HepG2 (cell line): ENCODE measurements around the gene VPS4A. TPM values are rescaled to one million over a fixed set of nuclear protein-coding genes. Genes with fewer than 3 reads are reported as not detected.

Experiments used
- CHD2 ChIP-seq: IDR thresholded peaks from 2 replicates; pipeline ENCODE4 v1.6.1; 2011; ENCODE audit warnings: low read depth, low read length, improper control_type of control experiment
- FOXM1 ChIP-seq: sonication (generic); formaldehyde crosslinking; IDR thresholded peaks from 2 replicates; pipeline ENCODE4 v1.5.0; 2020; ENCODE audit warnings: missing genetic modification reagents
- NR2F2 ChIP-seq: IDR thresholded peaks from 2 replicates; pipeline ENCODE4 v1.6.1; 2012; ENCODE audit warnings: low read depth, inconsistent platforms, borderline replicate concordance
- NR2F6 ChIP-seq, 2 experiments: IDR thresholded peaks; 2 replicates each; pipeline ENCODE4 v1.6.1; 2016; ENCODE audit warnings: antibody characterized with exemption in 1 of 2, mild to moderate bottlenecking in 1 of 2
- PHF20 ChIP-seq: sonication (generic); formaldehyde crosslinking; IDR thresholded peaks from 2 replicates; pipeline ENCODE4 v1.5.0; 2020; ENCODE audit warnings: mild to moderate bottlenecking, missing genetic modification reagents
- SOX5 ChIP-seq: IDR thresholded peaks from 2 replicates; pipeline ENCODE4 v1.6.1; 2016; ENCODE audit warnings: borderline replicate concordance
- ZFP36 ChIP-seq: fragments of 150-350 bp; IDR thresholded peaks from 2 replicates; pipeline ENCODE4 v1.6.1; 2018; ENCODE audit warnings: borderline replicate concordance, low read length, low read depth; ENCODE audit not compliant: partially characterized antibody
- ZNF337 ChIP-seq: sonication (generic); formaldehyde crosslinking; IDR thresholded peaks from 2 replicates; pipeline ENCODE4 v1.5.1; 2020; ENCODE audit warnings: missing genetic modification reagents, low read depth, mild to moderate bottlenecking, borderline replicate concordance
- ZNF766 ChIP-seq: sonication (generic); formaldehyde crosslinking; IDR thresholded peaks from 2 replicates; pipeline ENCODE4 v1.5.0; 2020; ENCODE audit warnings: missing genetic modification reagents, borderline replicate concordance
- polyA plus RNA-seq, 8 experiments: library from polyadenylated mRNA; depleted of rRNA in 3 of 8; stranded (reverse) in 7 of 8; unstranded in 1 of 8; fragments of >200 nt; fragmentation: Illumina TruSeq in 4 of 8; extraction: Trizol in 4 of 8; gene quantifications; 2 replicates each; pipeline versions ENCODE4 v1.2.1 to v1.2.3, GENCODE V29; 2011 to 2016; ENCODE audit warnings: low read depth in 4 of 8, missing spikeins in 1 of 8, mixed read lengths in 1 of 8; ENCODE audit not compliant: insufficient read depth in 1 of 8
- total RNA-seq, 5 experiments: library from RNA; depleted of rRNA; stranded (reverse); fragments of >200 nt; fragmentation: Illumina TruSeq; extraction: Trizol; gene quantifications; 2 replicates each; pipeline ENCODE4 v1.2.3, GENCODE V29; 2016; ENCODE audit warnings: low read depth in 1 of 5
- TF ChIP-seq, protein P1 (sequence below): sonication (generic); formaldehyde crosslinking; IDR thresholded peaks from 2 replicates; pipeline ENCODE4 v1.5.0; 2020; ENCODE audit warnings: missing genetic modification reagents
- TF ChIP-seq, protein P2 (sequence below): fragments of 450-650 bp; IDR thresholded peaks from 2 replicates; pipeline ENCODE4 v1.6.1; 2017
- TF ChIP-seq, protein P3 (sequence below): sonication (generic); formaldehyde crosslinking; IDR thresholded peaks from 2 replicates; pipeline ENCODE4 v1.4.0; 2020; ENCODE audit warnings: missing genetic modification reagents
- TF ChIP-seq, protein P4 (sequence below): IDR thresholded peaks from 2 replicates; pipeline ENCODE4 v1.6.1; 2016
- TF ChIP-seq, protein P5 (sequence below): sonication (generic); formaldehyde crosslinking; IDR thresholded peaks from 2 replicates; pipeline ENCODE4 v1.4.0; 2020; ENCODE audit warnings: missing genetic modification reagents
- TF ChIP-seq, protein P6 (sequence below): sonication (generic); formaldehyde crosslinking; conservative IDR thresholded peaks from 2 replicates; pipeline ENCODE4 v1.4.0; 2020; ENCODE audit warnings: missing genetic modification reagents

VPS4A gene
- total and polyA plus RNA-seq, 2 of the 13 experiments (the other 11 are each of a cell fraction or from before 2014, with no cell fraction given) = 13.2 to 27.9 TPM

DNA sequence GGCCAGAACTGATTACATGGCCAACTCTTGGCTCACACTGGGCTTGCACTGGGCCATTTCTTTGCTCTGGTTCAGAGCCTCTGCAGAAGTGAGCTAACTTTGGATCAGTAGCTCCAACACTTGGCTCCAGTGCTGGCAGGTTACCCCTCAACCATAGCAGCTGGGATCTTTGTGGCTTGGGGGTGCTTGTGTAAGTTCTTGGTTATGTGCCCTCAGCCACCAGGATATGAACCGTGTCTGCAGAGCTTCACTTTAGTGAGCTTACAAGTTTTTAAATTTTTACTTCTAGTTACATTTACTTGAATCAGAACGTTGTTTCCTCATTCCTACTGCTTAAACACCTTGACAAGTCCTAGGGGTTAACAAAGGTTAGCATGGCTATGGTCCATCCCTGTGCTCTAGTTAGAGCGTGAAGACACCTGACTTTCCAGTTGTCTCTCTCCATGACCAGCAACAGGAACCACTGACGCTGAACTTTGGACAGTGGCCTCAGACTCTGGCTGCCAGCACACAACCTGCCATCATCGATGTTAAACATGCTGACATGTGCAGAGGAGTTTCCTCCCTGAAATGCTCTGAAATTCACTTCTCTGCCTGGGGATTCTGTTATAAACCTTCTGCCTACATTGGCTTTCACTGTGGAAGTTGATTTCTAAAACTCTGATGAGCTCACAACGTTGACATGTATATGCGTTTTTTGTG is 15.2 kb downstream of the VPS4A start (continued):
- TF ChIP-seq, protein P1, sequence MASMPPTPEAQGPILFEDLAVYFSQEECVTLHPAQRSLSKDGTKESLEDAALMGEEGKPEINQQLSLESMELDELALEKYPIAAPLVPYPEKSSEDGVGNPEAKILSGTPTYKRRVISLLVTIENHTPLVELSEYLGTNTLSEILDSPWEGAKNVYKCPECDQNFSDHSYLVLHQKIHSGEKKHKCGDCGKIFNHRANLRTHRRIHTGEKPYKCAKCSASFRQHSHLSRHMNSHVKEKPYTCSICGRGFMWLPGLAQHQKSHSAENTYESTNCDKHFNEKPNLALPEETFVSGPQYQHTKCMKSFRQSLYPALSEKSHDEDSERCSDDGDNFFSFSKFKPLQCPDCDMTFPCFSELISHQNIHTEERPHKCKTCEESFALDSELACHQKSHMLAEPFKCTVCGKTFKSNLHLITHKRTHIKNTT (CRISPR knock-in tag) = no peak
- TF ChIP-seq CHD2 (no peak), NR2F2 (no peak), SOX5 (CRISPR knock-in tag) (peak; percentile 43; the same call in 1 of the 2 replicates), ZNF337 (CRISPR knock-in tag) (no peak), ZFP36 (no peak), NR2F6 (IDR thresholded peaks at IDR 0.05) (peak; percentile 53; the same call in 1 of the 2 replicates), NR2F6 (CRISPR knock-in tag; IDR thresholded peaks at IDR 0.05) (peak; percentile 80), ZNF766 (no peak), FOXM1 (CRISPR knock-in tag) (no peak), PHF20 (CRISPR knock-in tag) (0 out of 2 replicates have a peak, but pooled peaks have one; percentile 40)
- TF ChIP-seq, protein P2, sequence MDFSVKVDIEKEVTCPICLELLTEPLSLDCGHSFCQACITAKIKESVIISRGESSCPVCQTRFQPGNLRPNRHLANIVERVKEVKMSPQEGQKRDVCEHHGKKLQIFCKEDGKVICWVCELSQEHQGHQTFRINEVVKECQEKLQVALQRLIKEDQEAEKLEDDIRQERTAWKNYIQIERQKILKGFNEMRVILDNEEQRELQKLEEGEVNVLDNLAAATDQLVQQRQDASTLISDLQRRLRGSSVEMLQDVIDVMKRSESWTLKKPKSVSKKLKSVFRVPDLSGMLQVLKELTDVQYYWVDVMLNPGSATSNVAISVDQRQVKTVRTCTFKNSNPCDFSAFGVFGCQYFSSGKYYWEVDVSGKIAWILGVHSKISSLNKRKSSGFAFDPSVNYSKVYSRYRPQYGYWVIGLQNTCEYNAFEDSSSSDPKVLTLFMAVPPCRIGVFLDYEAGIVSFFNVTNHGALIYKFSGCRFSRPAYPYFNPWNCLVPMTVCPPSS = no peak
- TF ChIP-seq, protein P3, sequence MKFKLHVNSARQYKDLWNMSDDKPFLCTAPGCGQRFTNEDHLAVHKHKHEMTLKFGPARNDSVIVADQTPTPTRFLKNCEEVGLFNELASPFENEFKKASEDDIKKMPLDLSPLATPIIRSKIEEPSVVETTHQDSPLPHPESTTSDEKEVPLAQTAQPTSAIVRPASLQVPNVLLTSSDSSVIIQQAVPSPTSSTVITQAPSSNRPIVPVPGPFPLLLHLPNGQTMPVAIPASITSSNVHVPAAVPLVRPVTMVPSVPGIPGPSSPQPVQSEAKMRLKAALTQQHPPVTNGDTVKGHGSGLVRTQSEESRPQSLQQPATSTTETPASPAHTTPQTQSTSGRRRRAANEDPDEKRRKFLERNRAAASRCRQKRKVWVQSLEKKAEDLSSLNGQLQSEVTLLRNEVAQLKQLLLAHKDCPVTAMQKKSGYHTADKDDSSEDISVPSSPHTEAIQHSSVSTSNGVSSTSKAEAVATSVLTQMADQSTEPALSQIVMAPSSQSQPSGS (CRISPR knock-in tag) = peak; percentile 48; the same call in 1 of the 2 replicates
- TF ChIP-seq, protein P4, sequence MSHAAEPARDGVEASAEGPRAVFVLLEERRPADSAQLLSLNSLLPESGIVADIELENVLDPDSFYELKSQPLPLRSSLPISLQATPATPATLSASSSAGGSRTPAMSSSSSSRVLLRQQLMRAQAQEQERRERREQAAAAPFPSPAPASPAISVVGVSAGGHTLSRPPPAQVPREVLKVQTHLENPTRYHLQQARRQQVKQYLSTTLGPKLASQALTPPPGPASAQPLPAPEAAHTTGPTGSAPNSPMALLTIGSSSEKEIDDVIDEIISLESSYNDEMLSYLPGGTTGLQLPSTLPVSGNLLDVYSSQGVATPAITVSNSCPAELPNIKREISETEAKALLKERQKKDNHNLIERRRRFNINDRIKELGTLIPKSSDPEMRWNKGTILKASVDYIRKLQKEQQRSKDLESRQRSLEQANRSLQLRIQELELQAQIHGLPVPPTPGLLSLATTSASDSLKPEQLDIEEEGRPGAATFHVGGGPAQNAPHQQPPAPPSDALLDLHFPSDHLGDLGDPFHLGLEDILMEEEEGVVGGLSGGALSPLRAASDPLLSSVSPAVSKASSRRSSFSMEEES (CRISPR knock-in tag) = peak; percentile 76
- TF ChIP-seq, protein P5, sequence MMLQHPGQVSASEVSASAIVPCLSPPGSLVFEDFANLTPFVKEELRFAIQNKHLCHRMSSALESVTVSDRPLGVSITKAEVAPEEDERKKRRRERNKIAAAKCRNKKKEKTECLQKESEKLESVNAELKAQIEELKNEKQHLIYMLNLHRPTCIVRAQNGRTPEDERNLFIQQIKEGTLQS = no peak
- TF ChIP-seq, protein P6, sequence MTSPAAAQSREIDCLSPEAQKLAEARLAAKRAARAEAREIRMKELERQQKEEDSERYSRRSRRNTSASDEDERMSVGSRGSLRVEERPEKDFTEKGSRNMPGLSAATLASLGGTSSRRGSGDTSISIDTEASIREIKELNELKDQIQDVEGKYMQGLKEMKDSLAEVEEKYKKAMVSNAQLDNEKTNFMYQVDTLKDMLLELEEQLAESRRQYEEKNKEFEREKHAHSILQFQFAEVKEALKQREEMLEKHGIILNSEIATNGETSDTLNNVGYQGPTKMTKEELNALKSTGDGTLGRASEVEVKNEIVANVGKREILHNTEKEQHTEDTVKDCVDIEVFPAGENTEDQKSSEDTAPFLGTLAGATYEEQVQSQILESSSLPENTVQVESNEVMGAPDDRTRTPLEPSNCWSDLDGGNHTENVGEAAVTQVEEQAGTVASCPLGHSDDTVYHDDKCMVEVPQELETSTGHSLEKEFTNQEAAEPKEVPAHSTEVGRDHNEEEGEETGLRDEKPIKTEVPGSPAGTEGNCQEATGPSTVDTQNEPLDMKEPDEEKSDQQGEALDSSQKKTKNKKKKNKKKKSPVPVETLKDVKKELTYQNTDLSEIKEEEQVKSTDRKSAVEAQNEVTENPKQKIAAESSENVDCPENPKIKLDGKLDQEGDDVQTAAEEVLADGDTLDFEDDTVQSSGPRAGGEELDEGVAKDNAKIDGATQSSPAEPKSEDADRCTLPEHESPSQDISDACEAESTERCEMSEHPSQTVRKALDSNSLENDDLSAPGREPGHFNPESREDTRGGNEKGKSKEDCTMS = no peak
